ENCODE measurements around the gene APOL4.
"Not testable (repeated sequence)": the region's sequence is repeated elsewhere in the genome, so short reads cannot be mapped to it uniquely, and the experiment has no call there.

APOL4 gene

DNA sequence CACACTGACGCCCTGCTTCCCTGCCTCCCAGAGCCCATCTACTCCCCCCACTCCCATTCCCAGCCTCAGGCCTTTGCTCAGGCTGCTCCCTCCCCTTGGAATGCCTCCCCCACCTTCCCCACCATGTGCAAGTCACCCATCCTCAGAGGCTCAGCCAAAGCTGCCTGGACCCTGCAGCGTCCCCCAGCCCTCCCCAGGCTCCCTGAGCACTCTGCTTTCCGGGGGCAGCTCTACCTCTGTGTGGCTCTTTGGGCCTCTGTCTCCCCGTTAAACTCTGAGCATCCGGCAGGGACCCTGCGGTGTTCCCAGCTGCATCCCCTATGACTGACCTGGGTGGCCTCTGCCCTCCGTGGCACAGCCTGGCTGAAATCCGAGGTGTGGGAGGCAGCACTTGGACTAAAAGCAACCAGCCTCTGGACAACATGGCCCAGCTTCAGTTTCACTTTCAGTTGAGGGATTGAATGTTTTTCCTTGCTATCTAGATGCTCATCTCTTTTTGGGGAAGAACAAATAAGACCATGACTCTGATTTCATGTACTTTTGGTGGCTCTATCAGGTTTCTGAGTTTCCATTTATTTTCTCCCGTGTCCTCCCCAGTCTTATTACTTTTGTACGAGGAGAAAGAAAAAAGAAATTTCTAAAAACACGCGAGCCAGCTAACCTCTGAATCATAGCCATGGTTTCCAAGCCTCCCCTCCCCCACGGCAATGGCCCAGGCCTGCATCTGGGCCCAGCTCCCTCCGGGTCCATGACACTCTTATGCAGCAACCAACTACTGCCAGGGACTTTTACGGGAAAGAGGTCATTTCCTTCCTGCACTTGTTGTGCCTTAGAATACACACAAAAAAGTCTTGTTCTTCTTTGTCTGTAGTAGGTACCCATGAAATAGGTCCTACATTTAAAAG, 44.8 kb downstream of the APOL4 start:
- H3K4me3 ChIP-seq (replicated peaks; ENCODE audit: low read depth, low read length): peak overlapping the region; percentile 36
- peak; percentile 94 for DNase-seq (ENCODE audit: low read depth)
- TF ChIP-seq CTCF (IDR thresholded peaks at IDR 0.05; ENCODE audit: low read length, missing control alignments): no peak

GRCh38 chr22:36156119-36156514, 45.5 kb downstream of the APOL4 start:
- H3K4me3 ChIP-seq (replicated peaks; ENCODE audit: low read depth, low read length): peak overlapping the region; percentile 36
- DNase-seq (ENCODE audit: low read depth): no peak
- no peak for TF ChIP-seq CTCF (IDR thresholded peaks at IDR 0.05; ENCODE audit: low read length, missing control alignments)

GRCh38 chr22:36155702-36156101, 45.9 kb downstream of the APOL4 start:
- H3K4me3 ChIP-seq (replicated peaks; ENCODE audit: low read depth, low read length): no peak overlapping the region
- DNase-seq (ENCODE audit: low read depth): peak; percentile 52
- no peak for TF ChIP-seq CTCF (IDR thresholded peaks at IDR 0.05; ENCODE audit: low read length, missing control alignments)

DNA sequence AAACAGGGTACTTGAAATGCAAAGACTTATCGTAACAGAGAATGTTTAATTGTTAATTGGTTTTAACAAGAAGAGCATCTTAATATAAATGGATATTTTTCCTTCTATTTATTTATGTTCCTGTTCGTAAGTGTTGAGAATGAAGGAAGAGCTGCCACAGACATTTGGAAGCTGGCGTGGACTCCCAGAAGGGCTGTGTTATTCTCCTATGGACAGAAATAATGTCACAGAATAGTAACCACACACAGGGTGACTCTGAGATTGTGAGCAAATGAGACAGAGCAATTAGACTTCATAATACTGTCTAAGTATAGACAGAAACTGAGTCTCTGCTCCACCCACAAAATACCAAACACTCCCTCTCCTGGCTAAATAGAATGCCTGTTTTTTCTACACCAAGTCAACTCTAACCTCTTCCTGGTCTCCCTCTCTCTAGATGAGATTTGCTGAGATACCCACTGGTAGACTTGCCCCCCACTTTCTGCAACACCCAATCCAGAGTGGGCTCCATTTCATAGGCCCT, 47.1 kb downstream of the APOL4 start:
- no peak overlapping the region for H3K4me3 ChIP-seq (replicated peaks; ENCODE audit: low read depth, low read length)
- DNase-seq (ENCODE audit: low read depth): no peak
- no peak for TF ChIP-seq CTCF (IDR thresholded peaks at IDR 0.05; ENCODE audit: low read length, missing control alignments)

DNA sequence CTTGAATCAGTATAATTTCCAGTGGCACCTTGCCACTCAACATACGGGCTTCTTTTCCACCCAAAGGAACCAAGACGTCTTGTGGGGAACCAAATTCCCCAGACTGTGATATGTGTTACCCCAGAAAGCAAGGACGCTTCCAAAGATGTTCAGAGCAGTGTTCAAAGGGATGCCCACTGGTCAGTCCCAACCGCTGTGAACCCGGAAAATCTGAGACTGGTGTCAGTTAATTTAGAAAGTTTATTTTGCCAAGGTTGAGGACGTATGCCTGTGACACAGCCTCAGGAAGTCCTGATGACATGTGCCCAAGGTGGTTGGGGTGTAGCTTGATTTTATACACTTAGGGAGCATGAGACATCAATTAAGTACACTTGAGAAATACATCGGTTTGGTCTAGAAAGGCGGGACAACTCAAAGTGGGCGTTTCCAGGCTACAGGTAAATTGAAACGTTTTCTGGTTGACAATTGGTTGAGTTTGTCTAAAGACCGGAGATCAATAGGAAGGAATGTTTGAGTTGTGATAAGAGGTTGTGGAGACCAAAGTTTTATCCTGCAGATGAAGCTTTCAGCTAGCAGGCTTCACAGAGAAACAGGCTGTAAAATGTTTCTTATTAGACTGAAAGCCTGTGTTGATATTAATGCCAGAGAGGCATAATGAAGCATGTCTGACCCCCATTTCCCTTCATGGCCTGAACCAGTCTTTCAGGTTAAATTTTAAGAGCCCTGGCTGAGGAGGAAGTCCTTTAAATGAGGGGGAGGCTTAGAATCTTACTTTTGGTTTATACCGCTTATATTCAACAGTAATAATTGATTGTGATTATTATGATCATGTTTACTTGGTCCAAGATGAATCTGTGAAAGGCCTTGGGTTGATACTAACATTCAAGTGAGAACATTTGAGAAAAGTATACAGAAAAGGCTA, 47.8 kb downstream of the APOL4 start:
- no peak for TF ChIP-seq CTCF (IDR thresholded peaks at IDR 0.05; ENCODE audit: low read length, missing control alignments)
- DNase-seq (ENCODE audit: low read depth): no peak
- H3K4me3 ChIP-seq (replicated peaks; ENCODE audit: low read depth, low read length): no peak overlapping the region

DNA sequence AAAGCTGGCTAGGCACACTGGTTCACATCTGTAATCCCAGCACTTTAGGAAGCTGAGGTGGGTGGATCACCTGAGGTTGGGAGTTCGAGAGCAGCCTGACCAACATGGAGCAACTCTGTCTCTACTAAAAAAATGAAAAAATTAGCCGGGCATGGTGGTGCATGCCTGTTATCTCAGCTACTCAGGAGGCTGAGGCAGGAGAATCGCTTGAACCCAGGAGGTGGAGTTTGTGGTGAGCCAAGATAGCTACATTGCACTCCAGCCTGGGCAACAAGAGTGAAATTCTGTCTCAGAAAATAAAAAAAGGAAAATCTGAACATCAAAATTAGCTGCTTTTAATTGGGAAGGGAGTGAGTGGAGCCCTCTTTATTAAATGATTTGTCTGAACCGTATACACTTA, 48.8 kb downstream of the APOL4 start:
- H3K4me3 ChIP-seq (replicated peaks; ENCODE audit: low read depth, low read length); DNase-seq (ENCODE audit: low read depth): not testable (repeated sequence)

DNA sequence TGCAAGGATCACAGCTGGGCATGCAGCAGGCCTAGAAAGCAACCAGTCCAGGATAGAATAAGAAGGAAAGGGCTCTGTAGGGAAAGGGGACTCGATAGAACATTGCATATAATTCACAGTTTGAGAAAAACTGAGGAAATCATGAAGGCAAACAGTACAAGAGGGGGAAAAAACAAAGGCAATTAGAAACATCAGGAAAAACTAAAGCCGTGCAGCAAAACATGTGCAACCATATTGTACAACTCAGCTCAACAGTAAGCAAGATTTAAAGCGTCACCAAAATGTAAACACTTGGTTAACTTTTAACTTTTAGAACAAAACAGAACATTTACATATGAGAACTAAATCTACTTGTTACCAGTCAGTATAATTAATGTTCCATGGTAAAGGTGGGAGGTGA, 49.5 kb downstream of the APOL4 start:
- TF ChIP-seq CTCF (IDR thresholded peaks at IDR 0.05; ENCODE audit: low read length, missing control alignments): no peak
- H3K4me3 ChIP-seq (replicated peaks; ENCODE audit: low read depth, low read length): no peak overlapping the region
- DNase-seq (ENCODE audit: low read depth): no peak

Measured in fibroblast of pulmonary artery (primary cell).